PC-3 (cell line): ENCODE data around the gene ZNF554. TPM values are rescaled to one million over a fixed set of nuclear protein-coding genes. Genes with fewer than 3 reads are reported as not detected.

Experiments
- ATAC-seq: fragments of 200-7000 bp; cut with Tn5 transposase; 2 replicates; pipeline ENCODE4 v1.9.1; 2020; ENCODE audit warnings: mild to moderate bottlenecking, moderate library complexity
- BruUV-seq: library from RNA; stranded (reverse); fragments of 400-500 nt; replicated peaks from 2 replicates; lab custom pipeline; 2021; lab: Mats Ljungman, UMichigan
- CTCF ChIA-PET: fragments of 300-600 bp; sonication (Branson Sonifier 250); formaldehyde crosslinking; loops from one replicate; lab custom pipeline; 2022; ENCODE audit warnings: antibody characterized with exemption; lab: Charles Lee
- POLR2A ChIA-PET: fragments of 300-600 bp; sonication (Branson Sonifier 250); formaldehyde crosslinking; loops from one replicate; lab custom pipeline; 2022; ENCODE audit warnings: antibody characterized with exemption; ENCODE audit not compliant: unreplicated experiment; lab: Charles Lee
- DNase-seq: peaks from one replicate; pipeline ENCODE4 v3.0.0-alpha.2; 2015
- H2AFZ ChIP-seq: fragments of 300-600 bp; sonication (generic); 2 replicates; pipeline ENCODE4 v1.6.0; 2016; ENCODE audit warnings: antibody characterized with exemption, low read length
- H3F3A ChIP-seq: fragments of 300-600 bp; sonication (generic); one replicate; pipeline ENCODE4 v1.6.0; 2017; ENCODE audit warnings: antibody characterized with exemption, low read length, control low read depth, mild to moderate bottlenecking; ENCODE audit not compliant: unreplicated experiment
- H3K27ac ChIP-seq: fragments of 300-600 bp; sonication (generic); 2 replicates; pipeline ENCODE4 v1.5.1; 2016; ENCODE audit warnings: mild to moderate bottlenecking, low read length
- H3K27me3 ChIP-seq: fragments of 300-600 bp; sonication (generic); 2 replicates; pipeline ENCODE4 v1.6.1; 2016; ENCODE audit warnings: low read length, mixed read lengths
- H3K36me3 ChIP-seq: fragments of 300-600 bp; sonication (generic); 2 replicates; pipeline ENCODE4 v1.6.1; 2016; ENCODE audit warnings: low read depth, mixed run types, low read length, mixed read lengths
- H3K4me1 ChIP-seq: fragments of 300-600 bp; sonication (generic); 2 replicates; pipeline ENCODE4 v1.5.1; 2016; ENCODE audit warnings: low read length; ENCODE audit not compliant: insufficient read depth
- H3K4me2 ChIP-seq: fragments of 300-600 bp; sonication (generic); 2 replicates; pipeline ENCODE4 v1.6.0; 2016; ENCODE audit warnings: low read length
- H3K4me3 ChIP-seq: fragments of 300-600 bp; sonication (generic); 2 replicates; pipeline ENCODE4 v1.5.1; 2016; ENCODE audit warnings: mild to moderate bottlenecking, low read length, mixed read lengths
- H3K79me2 ChIP-seq: fragments of 300-600 bp; sonication (generic); 2 replicates; pipeline ENCODE4 v1.6.1; 2017; ENCODE audit warnings: low read length, mixed read lengths
- H3K9ac ChIP-seq: fragments of 300-600 bp; sonication (generic); 2 replicates; pipeline ENCODE4 v1.6.0; 2016; ENCODE audit warnings: mild to moderate bottlenecking, low read length
- H3K9me2 ChIP-seq: fragments of 300-600 bp; sonication (generic); replicated peaks from 2 replicates; pipeline ENCODE4 v1.6.1; 2016; ENCODE audit warnings: mixed run types, low read length, mixed read lengths
- H3K9me3 ChIP-seq: fragments of 300-600 bp; sonication (generic); 2 replicates; pipeline ENCODE4 v1.6.1; 2016; ENCODE audit warnings: low read length, mixed read lengths
- H4K20me1 ChIP-seq: fragments of 300-600 bp; sonication (generic); 2 replicates; pipeline ENCODE4 v1.6.1; 2016; ENCODE audit warnings: low read length, mixed read lengths
- EZH2 ChIP-seq: fragments of 300-600 bp; sonication (generic); IDR thresholded peaks from one replicate; pipeline ENCODE4 v1.6.1; 2017; ENCODE audit warnings: antibody characterized with exemption, mild to moderate bottlenecking, low read length; ENCODE audit not compliant: unreplicated experiment
- EZH2phosphoT487 ChIP-seq: fragments of 300-600 bp; sonication (generic); IDR thresholded peaks from 2 replicates; pipeline ENCODE4 v1.6.1; 2018; ENCODE audit warnings: mild to moderate bottlenecking, antibody characterized with exemption, low read length, borderline replicate concordance
- intact Hi-C: fragments of 100-400 bp; cut with micrococcal nuclease; formaldehyde crosslinking; loops from 2 replicates; pipeline ENCODE4 v1.9.0; 2023
- total RNA-seq: library from RNA; depleted of rRNA; stranded (reverse); fragments of >200 nt; gene quantifications from 2 replicates; pipeline ENCODE4 v1.2.3, GENCODE V29; 2014
- TF ChIP-seq, protein P1 (sequence below): fragments of 300-600 bp; sonication (generic); conservative IDR thresholded peaks from 2 replicates; pipeline ENCODE4 v1.5.1; 2017; ENCODE audit warnings: antibody characterized with exemption, low read depth, mild to moderate bottlenecking, low read length

Gene ZNF554
- total RNA-seq, 1 experiment from 2014 or later = 2.3 TPM

DNA sequence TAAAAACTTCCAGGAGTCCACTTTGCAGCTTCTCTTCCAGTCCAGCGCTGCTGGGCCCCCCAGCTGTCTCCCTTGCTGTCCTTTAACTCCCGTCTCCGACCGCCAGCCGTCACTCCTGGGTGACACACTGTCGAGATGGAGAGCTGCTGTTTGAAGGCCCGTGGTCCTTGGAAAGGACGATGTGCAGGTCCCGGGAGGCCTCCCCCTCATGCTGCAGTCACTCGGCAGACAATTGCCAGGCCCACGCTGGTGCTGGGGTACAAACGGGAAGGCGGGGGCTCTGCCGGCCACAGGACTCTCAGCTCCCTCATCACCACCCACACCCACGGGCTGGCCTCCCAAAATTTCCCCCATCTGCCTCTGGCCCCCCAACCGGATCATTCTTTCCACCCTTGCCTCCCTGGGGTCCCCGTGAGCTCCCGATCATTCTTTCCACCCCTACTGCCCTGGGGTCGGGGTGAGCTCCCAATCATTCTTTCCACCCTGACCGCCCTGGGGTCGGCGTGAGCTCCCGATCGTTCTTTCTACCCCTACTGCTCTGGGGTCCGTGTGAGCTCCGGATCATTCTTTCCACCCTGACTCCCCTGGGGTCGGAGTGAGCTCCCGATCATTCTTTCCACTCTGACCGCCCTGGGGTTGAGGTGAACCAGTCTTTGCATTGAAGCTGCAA, 16.0 kb upstream of the ZNF554 start:
- Histone ChIP-seq H3K4me1 (no peaks in the 10 kb centered on the region), H3K79me2 (no peaks in the 10 kb centered on the region), H2AFZ (no peak overlapping the region), H3F3A (no peaks in the 10 kb centered on the region), H3K4me3 (no peak overlapping the region), H3K9me2 (no peaks in the 10 kb centered on the region), H4K20me1 (no peaks in the 10 kb centered on the region), H3K9ac (no peak overlapping the region), H3K27me3 (no peaks in the 10 kb centered on the region), H3K9me3 (no peaks in the 10 kb centered on the region), H3K36me3 (no peaks in the 10 kb centered on the region; the same call in 1 of the 2 replicates), H3K27ac (no peak overlapping the region), H3K4me2 (no peak overlapping the region)
- intact Hi-C loops = no loop called here
- DNase-seq = no peak
- BruUV-seq = no TSS peak
- ATAC-seq = no peak
- ChIA-PET POLR2A (interaction anchor here (1.0 kb wide), 1 partner anchor 68 kb away, joined by 5 read pairs; no protein-coding TSS in a partner anchor), CTCF (no interaction called here)
- TF ChIP-seq EZH2phosphoT487 (no peak), EZH2 (no peak)
- TF ChIP-seq, protein P1, sequence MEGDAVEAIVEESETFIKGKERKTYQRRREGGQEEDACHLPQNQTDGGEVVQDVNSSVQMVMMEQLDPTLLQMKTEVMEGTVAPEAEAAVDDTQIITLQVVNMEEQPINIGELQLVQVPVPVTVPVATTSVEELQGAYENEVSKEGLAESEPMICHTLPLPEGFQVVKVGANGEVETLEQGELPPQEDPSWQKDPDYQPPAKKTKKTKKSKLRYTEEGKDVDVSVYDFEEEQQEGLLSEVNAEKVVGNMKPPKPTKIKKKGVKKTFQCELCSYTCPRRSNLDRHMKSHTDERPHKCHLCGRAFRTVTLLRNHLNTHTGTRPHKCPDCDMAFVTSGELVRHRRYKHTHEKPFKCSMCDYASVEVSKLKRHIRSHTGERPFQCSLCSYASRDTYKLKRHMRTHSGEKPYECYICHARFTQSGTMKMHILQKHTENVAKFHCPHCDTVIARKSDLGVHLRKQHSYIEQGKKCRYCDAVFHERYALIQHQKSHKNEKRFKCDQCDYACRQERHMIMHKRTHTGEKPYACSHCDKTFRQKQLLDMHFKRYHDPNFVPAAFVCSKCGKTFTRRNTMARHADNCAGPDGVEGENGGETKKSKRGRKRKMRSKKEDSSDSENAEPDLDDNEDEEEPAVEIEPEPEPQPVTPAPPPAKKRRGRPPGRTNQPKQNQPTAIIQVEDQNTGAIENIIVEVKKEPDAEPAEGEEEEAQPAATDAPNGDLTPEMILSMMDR = no peak

DNA sequence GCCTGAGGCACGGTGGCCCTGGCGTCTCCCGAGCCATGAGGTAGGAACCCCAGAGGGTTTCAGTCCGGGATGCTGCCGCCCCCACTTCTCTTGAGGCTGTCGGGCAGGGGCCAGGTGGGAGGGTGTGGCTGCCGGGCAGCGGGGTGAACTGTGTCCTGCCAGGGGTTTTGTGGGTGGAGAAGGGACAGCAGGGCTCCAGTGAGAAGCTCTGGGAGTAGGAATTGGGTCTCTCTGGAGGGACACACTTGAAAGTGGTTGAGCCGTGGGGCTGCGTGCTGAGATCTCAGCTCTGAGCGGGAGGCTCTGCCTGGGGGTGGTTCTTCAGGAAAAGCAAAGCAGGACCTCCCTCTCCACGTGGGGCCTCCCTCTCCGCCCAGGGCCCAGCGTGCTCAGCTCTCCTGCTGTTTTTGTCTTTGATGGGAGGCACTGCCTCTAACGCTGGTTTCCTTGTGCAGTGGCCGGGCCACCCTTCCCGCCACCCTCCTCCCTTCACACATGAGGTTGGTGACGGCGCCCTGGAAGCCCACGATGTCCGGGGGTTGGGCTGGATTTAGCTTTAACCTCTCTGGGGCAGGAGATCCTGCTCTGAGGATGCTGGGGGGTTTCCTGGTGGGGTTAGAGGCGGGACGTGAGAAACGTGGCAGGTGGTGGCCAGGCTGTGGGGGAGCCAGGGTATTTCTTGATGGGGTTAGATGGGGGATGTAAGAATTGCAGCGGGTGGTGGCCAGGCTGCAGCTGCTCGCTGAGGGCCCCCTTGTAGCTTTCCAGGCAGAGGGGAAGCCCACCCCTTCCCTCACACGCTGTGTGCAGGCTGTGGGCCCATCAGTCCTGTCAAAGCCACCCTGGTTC, 15.3 kb upstream of the ZNF554 start:
- H3K4me1 ChIP-seq = no peaks in the 10 kb centered on the region
- BruUV-seq = no TSS peak
- H3K4me2 ChIP-seq = no peak overlapping the region
- H3K79me2 ChIP-seq = no peaks in the 10 kb centered on the region
- H3K9me3 ChIP-seq = no peaks in the 10 kb centered on the region
- no peak overlapping the region for H3K9ac ChIP-seq
- ChIA-PET POLR2A (interaction anchor here (1.0 kb wide), 1 partner anchor 69 kb away, joined by 5 read pairs; no protein-coding TSS in a partner anchor), CTCF (no interaction called here)
- TF ChIP-seq EZH2 = no peak
- TF ChIP-seq, protein P1 = no peak
- TF ChIP-seq EZH2phosphoT487 = no peak
- H3K36me3 ChIP-seq = no peaks in the 10 kb centered on the region; the same call in 1 of the 2 replicates
- no peak overlapping the region for H3K27ac ChIP-seq
- intact Hi-C loops = no loop called here
- ATAC-seq (no peak), DNase-seq (no peak)
- H3K27me3 ChIP-seq = no peaks in the 10 kb centered on the region
- H4K20me1 ChIP-seq = no peaks in the 10 kb centered on the region
- H3K9me2 ChIP-seq = no peaks in the 10 kb centered on the region
- H3K4me3 ChIP-seq = no peak overlapping the region
- no peaks in the 10 kb centered on the region for H3F3A ChIP-seq
- H2AFZ ChIP-seq = no peak overlapping the region
